Hepatocyte (in vitro differentiated cells): ENCODE measurements around the gene CTNNA2.

ENCODE experiments used
- EZH2 ChIP-seq: fragments of 200-600 bp; sonication (generic); IDR thresholded peaks from 2 replicates; pipeline ENCODE4 v1.6.1; 2016; ENCODE audit warnings: antibody characterized with exemption, mild to moderate bottlenecking, borderline replicate concordance
- TF ChIP-seq, protein P1 (sequence below): fragments of 200-600 bp; sonication (generic); IDR thresholded peaks from 2 replicates; pipeline ENCODE4 v1.5.1; 2016; ENCODE audit warnings: antibody characterized with exemption, mild to moderate bottlenecking; ENCODE audit not compliant: poor library complexity

DNA sequence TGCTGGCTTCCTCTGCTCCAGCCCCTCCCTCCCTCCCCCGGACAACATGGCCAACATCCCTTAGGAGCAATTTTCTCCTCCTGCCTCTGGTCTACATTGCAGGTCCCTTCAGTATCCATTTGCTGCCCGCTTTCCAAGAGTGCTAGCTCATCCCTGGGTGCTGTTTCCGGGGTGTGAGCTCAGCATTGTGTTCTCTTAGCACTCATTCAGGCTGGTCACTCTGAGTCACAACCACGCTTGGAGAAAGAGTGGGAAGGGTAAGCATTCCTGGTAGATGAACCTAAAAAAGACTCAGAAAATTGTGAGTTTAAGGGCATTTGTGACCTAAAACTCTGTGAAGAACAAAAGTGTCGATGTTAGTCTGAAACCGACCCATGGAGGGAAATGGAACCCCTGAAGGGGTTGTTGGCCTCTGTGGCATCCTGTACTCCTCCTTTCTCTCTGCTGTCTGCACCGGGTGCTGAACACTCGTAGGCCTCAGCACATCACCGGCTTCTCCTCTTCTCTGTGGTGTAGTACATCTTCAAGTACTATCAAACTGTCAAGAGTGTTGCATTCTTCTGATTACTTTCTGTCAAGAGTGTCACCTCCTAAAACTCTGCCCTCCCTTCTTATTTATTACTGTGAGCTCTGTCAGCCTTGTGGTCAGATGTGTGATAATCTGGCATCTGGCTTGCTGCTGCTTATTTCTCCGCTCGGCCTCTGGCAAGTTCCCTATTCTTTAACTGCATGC lies 73.0 kb downstream of the CTNNA2 start:
- TF ChIP-seq EZH2 = no peak
- TF ChIP-seq, protein P1, sequence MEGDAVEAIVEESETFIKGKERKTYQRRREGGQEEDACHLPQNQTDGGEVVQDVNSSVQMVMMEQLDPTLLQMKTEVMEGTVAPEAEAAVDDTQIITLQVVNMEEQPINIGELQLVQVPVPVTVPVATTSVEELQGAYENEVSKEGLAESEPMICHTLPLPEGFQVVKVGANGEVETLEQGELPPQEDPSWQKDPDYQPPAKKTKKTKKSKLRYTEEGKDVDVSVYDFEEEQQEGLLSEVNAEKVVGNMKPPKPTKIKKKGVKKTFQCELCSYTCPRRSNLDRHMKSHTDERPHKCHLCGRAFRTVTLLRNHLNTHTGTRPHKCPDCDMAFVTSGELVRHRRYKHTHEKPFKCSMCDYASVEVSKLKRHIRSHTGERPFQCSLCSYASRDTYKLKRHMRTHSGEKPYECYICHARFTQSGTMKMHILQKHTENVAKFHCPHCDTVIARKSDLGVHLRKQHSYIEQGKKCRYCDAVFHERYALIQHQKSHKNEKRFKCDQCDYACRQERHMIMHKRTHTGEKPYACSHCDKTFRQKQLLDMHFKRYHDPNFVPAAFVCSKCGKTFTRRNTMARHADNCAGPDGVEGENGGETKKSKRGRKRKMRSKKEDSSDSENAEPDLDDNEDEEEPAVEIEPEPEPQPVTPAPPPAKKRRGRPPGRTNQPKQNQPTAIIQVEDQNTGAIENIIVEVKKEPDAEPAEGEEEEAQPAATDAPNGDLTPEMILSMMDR = no peak
